BJ (cell line): ENCODE data around the gene FSTL4. TPM values are rescaled to one million over a fixed set of nuclear protein-coding genes. Genes with fewer than 3 reads are reported as not detected.

Experiments
- CTCF ChIA-PET: fragments of 350-600 bp; formaldehyde crosslinking; extraction: SDS; loops from one replicate; lab custom pipeline; 2021; ENCODE audit warnings: antibody characterized with exemption, inconsistent platforms; lab: Yijun Ruan, JAX
- POLR2A ChIA-PET: fragments of 300-600 bp; sonication (Branson Sonifier 250); formaldehyde crosslinking; extraction: SDS; loops from one replicate; lab custom pipeline; 2021; ENCODE audit warnings: antibody characterized with exemption; lab: Charles Lee
- DNase-seq: peaks from one replicate; pipeline ENCODE4 v3.0.0-alpha.2; 2011; ENCODE audit warnings: low read depth
- H3K27me3 ChIP-seq: 2 replicates; pipeline ENCODE4 v1.6.0; 2011; ENCODE audit warnings: low read length; ENCODE audit not compliant: control insufficient read depth, insufficient read depth
- H3K36me3 ChIP-seq: 2 replicates; pipeline ENCODE4 v1.5.1; 2011; ENCODE audit warnings: low read length; ENCODE audit not compliant: control insufficient read depth, insufficient read depth
- H3K4me3 ChIP-seq: 2 replicates; pipeline ENCODE4 v1.5.1; 2011; ENCODE audit warnings: low read depth, mild to moderate bottlenecking, control low read depth, low read length
- polyA plus RNA-seq: library from polyadenylated mRNA; depleted of rRNA; stranded (reverse); fragments of >200 nt; gene quantifications from 2 replicates; pipeline ENCODE4 v1.2.3, GENCODE V29; 2011
- TF ChIP-seq, protein P1 (sequence below): IDR thresholded peaks from 2 replicates; pipeline ENCODE4 v1.5.1; 2011; ENCODE audit warnings: low read depth, mild to moderate bottlenecking, control low read depth, inconsistent platforms, low read length, moderate library complexity; ENCODE audit not compliant: insufficient read depth

FSTL4 gene
- polyA plus RNA-seq, 1 experiment, result not detected

DNA sequence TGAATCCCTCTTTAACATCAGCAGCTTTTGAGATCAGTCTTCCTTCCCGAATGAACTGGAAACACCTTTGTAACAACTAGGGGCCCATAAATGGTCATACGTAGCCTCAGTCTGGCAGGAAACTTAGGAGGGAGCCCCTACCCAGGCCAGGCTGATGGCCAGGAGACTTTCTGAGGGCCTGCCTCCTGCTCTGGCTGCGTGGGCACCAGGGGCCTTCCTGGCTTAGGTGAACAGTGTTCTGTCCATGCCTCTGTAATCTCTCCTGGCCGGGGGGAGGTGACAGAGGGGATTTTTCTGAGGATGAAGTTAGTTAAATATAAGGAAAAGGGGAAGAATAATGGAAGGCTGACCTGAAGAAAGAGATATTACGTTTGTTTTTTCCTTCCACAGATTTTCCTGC is 843 bp upstream of the FSTL4 start:
- no peaks in the 10 kb centered on the region for H3K36me3 ChIP-seq
- ChIA-PET CTCF (no interaction called here), POLR2A (no interaction called here)
- H3K27me3 ChIP-seq, result peaks cover 27% of the 10 kb centered on the region
- TF ChIP-seq, protein P1, sequence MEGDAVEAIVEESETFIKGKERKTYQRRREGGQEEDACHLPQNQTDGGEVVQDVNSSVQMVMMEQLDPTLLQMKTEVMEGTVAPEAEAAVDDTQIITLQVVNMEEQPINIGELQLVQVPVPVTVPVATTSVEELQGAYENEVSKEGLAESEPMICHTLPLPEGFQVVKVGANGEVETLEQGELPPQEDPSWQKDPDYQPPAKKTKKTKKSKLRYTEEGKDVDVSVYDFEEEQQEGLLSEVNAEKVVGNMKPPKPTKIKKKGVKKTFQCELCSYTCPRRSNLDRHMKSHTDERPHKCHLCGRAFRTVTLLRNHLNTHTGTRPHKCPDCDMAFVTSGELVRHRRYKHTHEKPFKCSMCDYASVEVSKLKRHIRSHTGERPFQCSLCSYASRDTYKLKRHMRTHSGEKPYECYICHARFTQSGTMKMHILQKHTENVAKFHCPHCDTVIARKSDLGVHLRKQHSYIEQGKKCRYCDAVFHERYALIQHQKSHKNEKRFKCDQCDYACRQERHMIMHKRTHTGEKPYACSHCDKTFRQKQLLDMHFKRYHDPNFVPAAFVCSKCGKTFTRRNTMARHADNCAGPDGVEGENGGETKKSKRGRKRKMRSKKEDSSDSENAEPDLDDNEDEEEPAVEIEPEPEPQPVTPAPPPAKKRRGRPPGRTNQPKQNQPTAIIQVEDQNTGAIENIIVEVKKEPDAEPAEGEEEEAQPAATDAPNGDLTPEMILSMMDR, result no peak
- no peak for DNase-seq
- no peak overlapping the region for H3K4me3 ChIP-seq

GRCh38 chr5:133611357-133612248 is 738 bp downstream of the FSTL4 start:
- H3K27me3 ChIP-seq, result peaks cover 27% of the 10 kb centered on the region
- TF ChIP-seq, protein P1, result no peak
- POLR2A ChIA-PET, result no interaction called here
- CTCF ChIA-PET, result interaction anchor here (0.7 to 1.0 kb wide), 3 partner anchors 9 to 187 kb away, joined by 3 read pairs; no protein-coding TSS in a partner anchor
- H3K4me3 ChIP-seq, result no peak overlapping the region
- no peak for DNase-seq
- no peaks in the 10 kb centered on the region for H3K36me3 ChIP-seq

DNA sequence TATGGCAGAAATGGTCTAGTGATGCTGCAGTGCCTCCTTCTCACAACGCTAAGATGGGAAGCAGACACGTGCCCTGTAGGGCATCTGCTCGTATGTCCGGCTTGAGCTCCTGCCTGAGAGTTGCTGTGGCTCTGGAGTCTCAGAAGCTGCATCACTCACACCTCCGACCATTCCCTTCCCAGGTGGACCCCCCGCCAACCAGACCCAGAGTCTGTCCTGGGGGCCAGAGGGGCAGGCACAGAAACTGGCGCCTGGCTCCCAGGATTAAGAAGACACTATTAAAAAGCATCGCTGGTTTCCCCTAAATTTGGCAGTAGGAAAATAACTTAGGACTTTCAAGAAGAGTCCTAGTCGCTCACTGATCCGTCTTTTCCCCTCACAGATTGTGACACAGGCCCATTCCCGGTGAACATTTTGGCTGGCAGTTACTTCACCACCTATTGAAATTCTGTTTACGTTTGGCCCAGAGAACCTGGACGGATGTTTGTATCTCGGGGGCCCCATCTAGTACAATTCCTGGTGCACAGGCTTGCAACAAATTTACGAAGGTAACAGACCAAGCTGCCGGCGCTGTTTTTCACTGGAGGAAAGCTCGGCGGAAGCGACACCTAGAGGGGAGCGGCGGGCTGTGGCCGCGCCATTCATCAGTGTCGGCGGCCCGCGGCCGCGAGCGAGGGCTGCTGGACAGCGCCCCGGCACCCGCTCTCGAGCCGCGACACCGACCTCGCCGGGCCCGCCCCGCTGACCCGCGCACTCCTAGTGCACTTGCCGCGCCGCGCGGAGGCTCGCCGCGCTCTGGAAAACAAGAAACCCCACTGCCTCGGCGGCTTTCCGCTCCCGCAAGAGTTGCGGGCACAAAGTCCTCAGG is 1.6 kb downstream of the FSTL4 start:
- Histone ChIP-seq H3K4me3 (no peak overlapping the region), H3K27me3 (peaks cover 27% of the 10 kb centered on the region), H3K36me3 (no peaks in the 10 kb centered on the region)
- no peak for DNase-seq
- POLR2A ChIA-PET, result no interaction called here
- TF ChIP-seq, protein P1, result peak; percentile 52
- CTCF ChIA-PET, result interaction anchor here (0.7 to 1.3 kb wide), 5 partner anchors 8 to 242 kb away, joined by 3 read pairs; no protein-coding TSS in a partner anchor

DNA sequence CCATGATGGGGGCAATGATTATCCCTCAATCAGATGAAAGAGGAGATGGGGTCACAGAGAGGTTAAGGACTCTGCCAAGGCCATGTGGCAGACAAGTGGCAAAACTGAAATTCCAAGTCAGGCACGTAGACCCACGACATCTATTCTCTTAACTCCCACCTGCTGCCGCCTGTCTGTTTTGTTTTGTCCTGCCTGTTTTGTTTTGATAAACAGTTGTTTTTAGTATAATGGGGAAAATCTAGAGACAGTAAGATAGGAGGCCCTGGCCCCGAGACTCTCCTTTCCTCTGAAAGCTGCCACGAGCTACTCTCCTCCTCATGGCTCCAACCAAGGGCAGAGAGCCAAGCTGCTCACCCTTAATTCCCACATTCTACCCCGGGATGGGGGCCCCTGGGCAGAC is 4.9 kb downstream of the FSTL4 start:
- H3K27me3 ChIP-seq, result peaks cover 17% of the 10 kb centered on the region
- CTCF ChIA-PET, result no interaction called here
- H3K36me3 ChIP-seq, result no peaks in the 10 kb centered on the region
- no peak for DNase-seq
- H3K4me3 ChIP-seq, result no peak overlapping the region
- POLR2A ChIA-PET, result no interaction called here
- TF ChIP-seq, protein P1, result no peak

- ChIA-PET POLR2A (no interaction called here), CTCF (interaction anchor here (1.2 kb wide), 1 partner anchor 9 kb away, joined by 3 read pairs; no protein-coding TSS in a partner anchor)
- H3K36me3 ChIP-seq, result no peaks in the 10 kb centered on the region
- peaks cover 17% of the 10 kb centered on the region for H3K27me3 ChIP-seq
- no peak for DNase-seq
- TF ChIP-seq, protein P1, result no peak
- no peak overlapping the region for H3K4me3 ChIP-seq
These were observed 5.5 kb downstream of the FSTL4 start for GRCh38 chr5:133606835-133607234.
